T-helper 2 cell treated with Interferon-gamma antibody and Interleukin-4, amounts not matched to agents 5 μg/mL and 100 μg/mL, for 36 hours (primary cell): ENCODE data around the gene ZNF608.

ENCODE experiments used
- DNase-seq: peaks from one replicate; pipeline ENCODE4 v3.0.0; 2021; ENCODE audit warnings: low spot score
- H3K27ac Mint-ChIP-seq: one replicate; pipeline ENCODE4 v1.8.0; 2021; ENCODE audit warnings: mild to moderate bottlenecking, mixed read lengths
- H3K27me3 Mint-ChIP-seq: one replicate; pipeline ENCODE4 v1.8.0; 2021; ENCODE audit warnings: low read depth, mixed read lengths
- H3K36me3 Mint-ChIP-seq: one replicate; pipeline ENCODE4 v1.8.0; 2021; ENCODE audit warnings: low read depth, mixed read lengths
- H3K4me1 Mint-ChIP-seq: one replicate; pipeline ENCODE4 v1.8.0; 2021; ENCODE audit warnings: low read depth, mixed read lengths
- H3K4me3 Mint-ChIP-seq: one replicate; pipeline ENCODE4 v1.8.0; 2022; ENCODE audit warnings: mild to moderate bottlenecking, moderate library complexity, mixed read lengths
- H3K9me3 Mint-ChIP-seq: one replicate; pipeline ENCODE4 v1.8.0; 2021; ENCODE audit warnings: mixed read lengths

Gene ZNF608

DNA sequence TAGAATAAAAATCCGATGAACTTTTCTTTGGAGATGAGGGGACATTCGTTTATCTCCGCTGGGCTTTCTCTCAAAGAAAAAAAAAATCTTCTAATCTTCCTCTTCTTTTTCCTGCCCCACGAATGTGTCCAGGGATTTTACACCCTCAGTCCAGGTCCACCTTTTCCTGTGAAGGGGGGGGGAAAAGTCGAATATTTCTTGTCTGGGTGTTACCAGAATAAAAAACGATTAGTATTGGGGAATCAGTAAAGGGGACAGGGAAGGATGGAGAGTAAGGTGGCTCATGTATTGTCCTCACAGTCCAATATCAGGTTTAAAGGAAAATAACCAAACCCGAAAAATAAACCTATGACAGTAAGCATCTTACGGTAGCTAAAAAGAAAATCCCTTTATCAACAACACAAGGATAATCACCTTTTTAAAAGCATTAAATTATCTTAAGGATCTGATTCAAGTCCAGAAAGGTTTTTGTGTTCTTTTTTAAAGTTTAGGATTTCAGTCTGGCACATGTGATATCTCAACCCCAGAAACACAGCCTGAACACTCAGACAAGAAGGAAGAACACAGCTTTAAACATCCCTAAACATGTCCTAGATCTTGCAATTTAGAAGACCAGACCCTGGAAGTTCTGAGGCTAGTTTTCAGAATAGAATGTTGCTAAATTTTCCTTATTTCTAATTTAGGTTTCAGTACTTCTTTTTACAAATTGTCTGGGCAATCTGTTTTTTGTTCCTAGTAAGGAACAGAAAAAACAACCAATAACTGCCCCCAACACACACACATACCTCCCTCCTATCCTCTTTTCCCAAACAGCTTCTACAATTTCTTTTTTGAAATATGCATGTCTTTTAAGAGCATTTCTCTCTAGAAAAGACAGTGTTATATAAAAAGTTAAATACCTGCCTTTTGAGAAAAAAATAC lies 1.2 kb downstream of the ZNF608 start:
- peaks cover 3% of the 10 kb centered on the region for H3K4me1 Mint-ChIP-seq
- no peaks in the 10 kb centered on the region for H3K9me3 Mint-ChIP-seq
- H3K27ac Mint-ChIP-seq: no peak overlapping the region
- DNase-seq: no peak
- no peaks in the 10 kb centered on the region for H3K36me3 Mint-ChIP-seq
- peaks cover 52% of the 10 kb centered on the region for H3K27me3 Mint-ChIP-seq
- H3K4me3 Mint-ChIP-seq: no peak overlapping the region

DNA sequence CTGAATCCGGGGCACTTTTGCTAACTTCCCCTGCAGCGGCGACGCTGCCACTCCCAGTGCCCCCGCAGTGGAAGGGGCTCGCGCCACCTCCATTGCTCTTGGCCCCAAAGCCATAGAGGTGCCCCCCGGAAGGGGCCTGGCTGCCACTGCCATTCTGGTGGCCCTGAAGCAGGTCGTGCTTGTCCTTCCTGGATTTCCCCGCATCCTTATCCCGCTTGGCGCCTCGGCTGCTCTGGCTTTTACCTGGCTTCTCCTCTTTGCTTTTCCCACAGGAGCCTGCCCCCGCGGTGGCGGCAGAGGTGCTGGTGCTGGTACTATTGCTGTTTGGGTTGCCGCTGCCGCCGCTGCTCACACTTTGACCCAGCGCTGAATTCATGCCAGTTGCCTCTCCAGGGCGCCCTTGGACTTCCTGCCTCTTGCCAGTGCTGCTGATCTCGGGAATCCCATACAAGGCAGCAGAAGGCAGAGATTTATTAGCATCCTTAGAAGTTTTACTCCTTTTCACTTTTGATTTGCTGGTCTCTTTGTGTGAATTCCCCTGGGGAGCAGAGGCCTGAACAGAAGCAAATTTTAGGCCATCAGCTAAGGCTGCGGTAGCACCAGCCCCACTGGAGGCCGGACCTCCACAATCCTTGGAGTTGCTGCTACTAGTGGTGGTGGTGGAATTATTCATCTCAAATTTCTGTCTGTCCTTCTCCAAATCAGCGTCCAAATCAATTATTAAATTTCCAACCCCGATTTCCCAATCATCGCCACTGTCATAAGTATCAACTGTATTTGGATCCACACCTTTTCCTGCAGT lies 2.1 kb downstream of the ZNF608 start:
- DNase-seq: no peak
- Mint-ChIP-seq H3K27me3 (peaks cover 48% of the 10 kb centered on the region), H3K9me3 (no peaks in the 10 kb centered on the region), H3K4me1 (peaks cover 3% of the 10 kb centered on the region), H3K27ac (no peak overlapping the region), H3K4me3 (no peak overlapping the region), H3K36me3 (no peaks in the 10 kb centered on the region)

DNA sequence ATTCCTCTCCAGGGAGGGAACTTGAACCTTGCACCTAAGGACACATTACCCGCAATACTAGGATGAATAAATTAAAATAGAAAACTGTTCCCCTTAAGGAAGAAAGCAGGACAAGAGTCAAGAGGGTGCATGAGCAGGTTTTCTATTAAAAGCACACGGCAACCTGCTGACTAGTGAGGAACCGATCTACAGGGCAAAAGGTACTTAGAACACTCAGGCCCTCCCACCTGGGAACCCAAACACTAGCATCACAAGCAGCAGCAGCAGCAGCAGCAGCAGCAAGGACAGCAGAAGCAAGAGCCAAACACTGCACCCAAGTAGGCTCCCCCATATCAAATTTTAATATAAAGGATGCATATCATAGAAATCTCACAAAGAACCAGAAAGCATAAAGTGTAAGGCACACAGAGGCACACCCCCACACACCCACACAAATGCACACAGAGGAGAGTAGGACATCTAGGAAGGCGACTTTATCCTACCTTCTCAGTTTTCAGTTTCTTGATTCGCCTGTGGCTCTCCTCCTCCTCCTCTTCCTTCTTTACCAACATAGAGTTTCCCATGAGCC lies 2.8 kb downstream of the ZNF608 start:
- Mint-ChIP-seq H3K27ac (no peak overlapping the region), H3K4me3 (no peak overlapping the region), H3K9me3 (no peaks in the 10 kb centered on the region), H3K27me3 (peaks cover 41% of the 10 kb centered on the region), H3K36me3 (no peaks in the 10 kb centered on the region), H3K4me1 (peaks cover 3% of the 10 kb centered on the region)
- DNase-seq: no peak

DNA sequence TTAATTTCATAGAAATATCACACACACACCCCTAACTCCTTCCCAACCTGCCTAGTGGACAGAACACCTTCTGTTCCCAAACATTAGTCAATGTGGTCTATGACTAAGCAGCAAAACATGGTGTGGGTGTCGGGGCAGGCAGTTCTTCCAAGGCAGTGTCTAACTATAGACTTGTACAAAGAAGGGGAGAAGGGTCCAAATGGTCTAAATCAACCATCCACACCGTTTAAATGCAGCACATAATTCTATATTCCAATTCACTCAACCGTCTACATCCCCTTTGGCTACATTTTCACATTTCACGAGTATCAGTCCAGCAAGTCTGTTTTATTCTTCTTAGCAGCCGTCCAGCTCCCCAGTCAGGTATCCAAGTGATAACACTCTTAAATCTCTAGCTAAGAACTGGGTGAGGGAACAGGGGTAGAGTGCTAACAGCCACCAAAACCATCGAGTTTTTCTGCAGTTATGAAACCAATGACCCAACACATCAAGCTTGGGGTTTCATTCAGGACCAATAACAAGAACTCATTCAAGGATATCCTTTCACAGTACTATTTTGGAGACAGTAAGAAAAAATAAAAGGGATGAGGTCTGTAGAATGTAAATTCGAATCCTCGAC lies 3.3 kb downstream of the ZNF608 start:
- Mint-ChIP-seq H3K4me1 (peaks cover 3% of the 10 kb centered on the region), H3K27ac (no peak overlapping the region), H3K9me3 (no peaks in the 10 kb centered on the region), H3K36me3 (no peaks in the 10 kb centered on the region), H3K4me3 (no peak overlapping the region), H3K27me3 (peaks cover 35% of the 10 kb centered on the region)
- no peak for DNase-seq

DNA sequence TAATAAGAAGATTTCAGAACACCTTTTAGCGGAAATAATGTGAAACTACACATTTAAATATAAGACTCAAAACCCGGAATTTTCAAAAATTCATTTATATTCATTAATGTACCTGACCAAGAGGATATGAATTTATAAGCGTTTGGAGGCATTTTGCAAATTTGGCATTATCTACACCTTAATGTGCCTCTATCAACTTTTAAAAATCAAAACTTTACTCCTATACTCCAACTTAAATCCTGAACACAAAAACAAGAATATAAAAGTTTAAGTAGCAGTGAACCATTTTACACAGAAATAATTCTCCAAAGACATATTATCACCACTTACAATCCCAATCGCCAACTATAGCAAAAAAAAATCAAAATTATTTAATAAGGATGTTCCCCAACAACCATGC lies 3.9 kb downstream of the ZNF608 start:
- Mint-ChIP-seq H3K4me1 (peaks cover 3% of the 10 kb centered on the region), H3K9me3 (no peaks in the 10 kb centered on the region), H3K27ac (no peak overlapping the region), H3K4me3 (no peak overlapping the region), H3K27me3 (peaks cover 29% of the 10 kb centered on the region), H3K36me3 (no peaks in the 10 kb centered on the region)
- no peak for DNase-seq

DNA sequence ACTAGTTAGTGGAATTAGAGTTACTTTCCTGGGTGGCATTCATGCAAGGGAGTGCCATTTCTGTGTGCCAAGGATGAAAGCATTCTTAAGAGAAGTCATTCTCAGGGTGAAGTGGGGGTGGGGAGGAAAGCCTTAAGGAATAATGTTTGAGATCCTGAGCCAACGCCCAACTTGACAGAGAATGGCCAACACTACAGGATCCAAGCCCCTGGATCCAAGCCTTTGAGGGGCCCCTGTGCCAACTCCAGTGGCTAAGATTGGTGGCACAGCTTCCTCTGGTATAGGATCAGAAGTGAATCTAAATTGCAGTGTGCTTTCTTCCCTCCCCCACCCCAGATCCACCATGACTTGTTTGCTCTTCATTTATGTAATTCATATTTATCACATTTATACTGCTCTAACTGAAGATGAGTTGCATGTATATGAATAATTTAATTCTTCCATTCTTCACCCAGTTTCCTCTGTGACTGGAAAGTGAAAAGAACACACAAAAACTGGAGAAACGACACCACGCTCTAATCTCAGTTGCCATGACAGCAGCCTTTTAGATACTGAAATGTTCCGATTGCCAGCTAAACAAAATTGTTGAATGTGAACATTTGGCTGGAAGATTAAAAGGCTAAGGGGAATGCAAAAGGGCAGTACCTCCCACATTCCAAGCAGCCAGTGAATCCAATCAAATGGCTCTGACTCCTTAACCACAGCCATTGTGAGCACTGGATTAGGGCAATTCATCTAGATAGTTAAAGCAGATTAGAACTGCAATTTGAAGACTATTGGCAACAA lies 4.5 kb downstream of the ZNF608 start:
- no peak overlapping the region for H3K27ac Mint-ChIP-seq
- H3K36me3 Mint-ChIP-seq: no peaks in the 10 kb centered on the region
- no peaks in the 10 kb centered on the region for H3K9me3 Mint-ChIP-seq
- H3K4me3 Mint-ChIP-seq: no peak overlapping the region
- DNase-seq: no peak
- H3K27me3 Mint-ChIP-seq: peaks cover 23% of the 10 kb centered on the region
- no peaks in the 10 kb centered on the region for H3K4me1 Mint-ChIP-seq

DNA sequence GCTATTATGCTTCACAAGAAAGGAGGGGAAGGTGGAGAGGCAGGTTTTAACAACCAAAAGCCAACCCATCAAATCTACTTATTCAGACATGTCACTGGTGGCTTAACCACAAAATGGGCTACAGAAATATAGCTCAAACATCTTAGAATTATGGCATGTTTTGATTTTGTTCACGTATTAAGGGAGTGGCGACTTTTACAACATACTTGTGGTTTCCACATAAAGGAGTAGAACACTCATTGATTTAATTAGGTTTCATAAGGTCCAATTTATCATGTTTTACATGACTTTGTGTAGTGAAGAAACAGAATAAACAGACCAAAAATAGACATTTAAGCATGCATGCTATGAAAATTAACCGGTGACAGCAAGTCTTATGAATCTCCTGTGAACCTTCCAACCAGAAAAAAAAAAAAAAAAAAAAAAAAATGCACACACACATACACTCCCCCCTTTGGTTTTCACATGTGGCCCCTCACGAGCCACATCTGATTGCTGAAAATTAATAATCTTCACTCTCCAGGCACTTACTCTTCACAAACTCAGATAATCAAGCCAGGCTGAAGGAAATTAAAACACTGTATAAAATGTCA lies 5.4 kb downstream of the ZNF608 start:
- peaks cover 19% of the 10 kb centered on the region for H3K27me3 Mint-ChIP-seq
- H3K4me1 Mint-ChIP-seq: no peaks in the 10 kb centered on the region
- no peak overlapping the region for H3K27ac Mint-ChIP-seq
- no peak overlapping the region for H3K4me3 Mint-ChIP-seq
- DNase-seq: no peak
- no peaks in the 10 kb centered on the region for H3K9me3 Mint-ChIP-seq
- H3K36me3 Mint-ChIP-seq: no peaks in the 10 kb centered on the region

DNA sequence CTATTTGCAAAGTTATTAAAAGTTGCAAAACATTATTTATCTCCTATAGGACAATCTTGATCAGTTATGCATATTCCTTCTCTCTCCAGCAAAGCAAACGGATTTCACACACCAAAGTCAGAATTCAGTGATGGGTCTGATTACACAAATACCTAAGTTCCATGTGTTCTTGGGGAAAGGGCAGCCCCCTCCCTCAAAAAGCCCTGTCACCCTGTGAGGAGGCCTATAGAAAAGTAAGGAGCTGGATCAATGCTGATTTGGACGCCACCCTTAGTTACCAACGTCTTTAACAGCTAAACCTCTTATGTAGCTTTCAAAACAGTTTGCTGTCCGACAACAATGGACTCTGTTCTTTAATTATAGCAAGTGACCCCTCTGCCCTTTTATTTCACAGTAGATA lies 6.4 kb downstream of the ZNF608 start:
- no peak for DNase-seq
- H3K4me1 Mint-ChIP-seq: no peaks in the 10 kb centered on the region
- H3K4me3 Mint-ChIP-seq: no peak overlapping the region
- H3K27ac Mint-ChIP-seq: no peak overlapping the region
- H3K36me3 Mint-ChIP-seq: no peaks in the 10 kb centered on the region
- no peaks in the 10 kb centered on the region for H3K9me3 Mint-ChIP-seq
- peaks cover 19% of the 10 kb centered on the region for H3K27me3 Mint-ChIP-seq

DNA sequence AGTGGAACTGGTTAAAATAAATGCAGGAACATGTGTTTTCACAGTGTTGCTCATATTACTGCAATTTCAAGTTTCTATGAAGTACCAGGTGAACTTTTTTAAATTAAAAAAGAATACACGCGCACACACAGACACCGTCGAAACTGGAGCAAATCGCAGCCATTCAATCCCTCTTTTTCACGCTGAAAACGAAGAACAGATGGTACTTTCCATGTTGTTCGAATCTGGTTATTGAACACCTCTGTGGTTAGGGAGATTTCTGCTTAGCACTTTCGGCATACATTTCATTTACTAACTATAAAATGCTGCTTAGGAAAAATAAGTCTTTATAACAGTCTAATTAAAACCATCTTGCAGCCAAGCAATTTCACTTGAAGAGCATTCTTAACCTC lies 6.8 kb downstream of the ZNF608 start:
- Mint-ChIP-seq H3K27ac (no peak overlapping the region), H3K4me3 (no peak overlapping the region), H3K9me3 (no peaks in the 10 kb centered on the region), H3K36me3 (no peaks in the 10 kb centered on the region), H3K4me1 (no peaks in the 10 kb centered on the region), H3K27me3 (peaks cover 19% of the 10 kb centered on the region)
- no peak for DNase-seq

DNA sequence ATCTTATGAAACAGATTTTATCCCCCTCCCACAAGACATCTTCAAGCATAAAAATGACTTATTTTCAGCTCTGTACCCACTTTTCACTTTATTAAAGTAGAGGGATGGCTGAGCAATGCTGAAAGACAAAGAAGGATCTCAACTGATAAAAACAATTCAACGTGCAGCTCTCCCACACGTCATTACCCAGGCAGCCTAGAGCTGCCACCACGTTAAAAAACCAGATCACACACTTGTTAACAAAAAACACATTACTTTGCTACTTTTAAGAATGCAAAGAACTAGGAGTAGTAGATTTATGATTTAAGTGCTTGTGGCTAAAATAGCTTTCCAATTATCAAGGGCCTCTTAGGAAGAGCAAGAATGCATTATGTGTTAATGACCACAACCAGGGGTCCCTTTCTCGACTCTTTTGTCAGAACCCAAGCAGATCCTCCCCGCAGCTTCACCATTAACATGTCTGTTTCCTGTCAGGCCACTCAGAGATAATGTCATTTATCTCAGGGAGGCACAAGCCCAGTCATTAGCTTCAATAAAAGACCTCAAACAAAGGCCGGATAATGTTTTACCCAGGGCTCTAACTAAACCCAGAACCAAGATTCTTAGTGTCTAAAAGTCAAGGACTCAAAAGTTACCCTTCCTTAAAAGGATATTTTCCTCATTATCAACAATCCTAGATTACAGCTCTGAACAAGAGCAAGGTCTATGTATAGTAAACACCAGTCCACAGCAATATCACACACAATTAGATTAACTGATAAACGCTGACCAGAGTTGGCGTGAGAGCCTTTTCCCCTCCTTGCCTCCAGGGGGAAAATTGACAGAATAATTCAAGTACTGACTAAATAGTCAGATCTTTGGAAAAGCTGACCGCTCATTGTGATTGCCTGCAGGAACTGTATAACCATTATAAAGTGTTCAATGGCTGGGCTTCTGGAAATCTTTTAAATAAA lies 7.5 kb downstream of the ZNF608 start:
- no peaks in the 10 kb centered on the region for H3K4me1 Mint-ChIP-seq
- H3K27ac Mint-ChIP-seq: no peak overlapping the region
- peaks cover 17% of the 10 kb centered on the region for H3K27me3 Mint-ChIP-seq
- H3K4me3 Mint-ChIP-seq: no peak overlapping the region
- DNase-seq: no peak
- no peaks in the 10 kb centered on the region for H3K36me3 Mint-ChIP-seq
- no peaks in the 10 kb centered on the region for H3K9me3 Mint-ChIP-seq

DNA sequence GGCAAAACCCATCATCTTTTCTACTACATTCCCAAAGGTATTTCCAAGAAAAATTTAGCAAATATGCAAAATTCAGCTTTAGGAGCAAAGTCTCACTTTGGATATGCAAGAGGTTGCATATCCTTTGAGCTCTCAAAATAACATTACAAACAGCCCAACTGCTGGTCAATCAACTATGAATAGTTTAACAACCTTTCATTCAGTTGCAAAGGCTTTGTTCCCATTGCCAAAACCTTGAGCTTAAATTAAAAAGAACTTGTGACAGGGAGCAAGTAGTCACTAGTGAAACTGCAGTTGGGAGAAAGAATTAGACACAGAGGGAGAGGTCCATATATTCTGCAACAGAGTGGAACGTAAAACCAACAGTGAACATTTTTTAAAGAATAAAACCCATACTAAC lies 8.8 kb downstream of the ZNF608 start:
- H3K36me3 Mint-ChIP-seq: no peaks in the 10 kb centered on the region
- no peak for DNase-seq
- H3K27me3 Mint-ChIP-seq: peaks cover 17% of the 10 kb centered on the region
- no peaks in the 10 kb centered on the region for H3K9me3 Mint-ChIP-seq
- no peak overlapping the region for H3K27ac Mint-ChIP-seq
- no peak overlapping the region for H3K4me3 Mint-ChIP-seq
- H3K4me1 Mint-ChIP-seq: no peaks in the 10 kb centered on the region

DNA sequence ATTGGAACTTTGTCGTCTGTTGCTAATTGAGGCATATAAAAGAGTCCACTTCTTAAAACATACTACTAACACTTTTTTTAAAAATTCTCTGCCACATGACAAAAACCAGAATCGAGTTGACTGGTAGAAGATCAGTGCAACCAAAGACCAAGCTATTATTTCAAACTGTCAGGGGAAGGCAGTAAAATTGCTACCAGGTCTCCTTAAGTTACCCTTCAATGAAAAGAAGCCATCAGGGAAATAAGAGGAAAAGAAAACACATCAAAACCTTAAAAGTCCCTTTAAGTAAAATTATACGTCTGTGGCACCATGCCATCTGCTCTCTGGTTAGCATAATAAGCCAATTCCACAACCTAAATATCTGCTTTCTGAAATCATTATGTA lies 9.6 kb downstream of the ZNF608 start:
- Mint-ChIP-seq H3K4me3 (no peak overlapping the region), H3K9me3 (no peaks in the 10 kb centered on the region), H3K4me1 (no peaks in the 10 kb centered on the region), H3K36me3 (no peaks in the 10 kb centered on the region), H3K27me3 (peaks cover 17% of the 10 kb centered on the region), H3K27ac (no peak overlapping the region)
- DNase-seq: no peak
